GM19467 (cell line): ENCODE results near the gene BAZ2B.

ENCODE experiments used
- ATAC-seq: cut with Tn5 transposase; IDR thresholded peaks from one replicate; pipeline ENCODE4 v1.9.1; 2021; ENCODE audit warnings: mild to moderate bottlenecking, moderate library complexity; ENCODE audit not compliant: unreplicated experiment

Gene BAZ2B

DNA sequence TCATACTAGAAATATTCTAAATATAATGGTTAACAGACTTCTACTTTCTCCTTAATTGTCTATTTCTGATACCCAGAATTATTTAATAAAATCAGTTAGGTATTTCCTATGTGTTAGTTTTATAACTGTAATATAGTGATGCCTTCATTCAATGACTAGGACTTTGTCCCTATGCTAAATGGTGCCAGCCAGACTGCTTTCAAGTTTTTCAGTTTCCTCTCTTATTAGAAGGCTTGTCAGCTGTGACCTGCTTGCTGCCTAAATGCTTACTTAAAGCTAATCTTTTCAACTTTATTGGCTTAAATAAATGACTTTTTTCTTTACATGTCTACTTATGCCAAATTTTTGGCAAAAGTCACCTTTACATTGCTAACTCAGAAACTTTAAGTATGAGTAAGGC, 30.7 kb downstream of the BAZ2B start:
- ATAC-seq = no peak

DNA sequence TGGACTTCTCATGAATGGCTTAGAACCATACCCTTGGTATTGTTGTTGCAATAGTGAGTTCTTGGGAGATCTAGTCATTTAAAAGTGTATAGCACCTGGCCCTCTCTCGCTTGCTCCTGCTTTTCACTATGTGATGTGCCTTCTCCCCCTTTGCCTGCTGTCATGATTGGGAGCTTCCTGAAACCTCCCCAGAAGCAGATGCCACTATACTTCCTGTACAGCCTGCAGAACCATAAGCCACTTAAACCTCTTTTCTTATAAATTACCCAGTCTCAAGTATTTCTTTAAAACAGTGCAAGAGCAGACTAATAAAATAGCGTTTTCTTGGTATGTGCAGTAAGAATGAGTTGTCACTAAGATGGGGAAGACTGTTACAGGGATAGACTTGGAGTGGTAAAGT, 31.6 kb downstream of the BAZ2B start:
- no peak for ATAC-seq

DNA sequence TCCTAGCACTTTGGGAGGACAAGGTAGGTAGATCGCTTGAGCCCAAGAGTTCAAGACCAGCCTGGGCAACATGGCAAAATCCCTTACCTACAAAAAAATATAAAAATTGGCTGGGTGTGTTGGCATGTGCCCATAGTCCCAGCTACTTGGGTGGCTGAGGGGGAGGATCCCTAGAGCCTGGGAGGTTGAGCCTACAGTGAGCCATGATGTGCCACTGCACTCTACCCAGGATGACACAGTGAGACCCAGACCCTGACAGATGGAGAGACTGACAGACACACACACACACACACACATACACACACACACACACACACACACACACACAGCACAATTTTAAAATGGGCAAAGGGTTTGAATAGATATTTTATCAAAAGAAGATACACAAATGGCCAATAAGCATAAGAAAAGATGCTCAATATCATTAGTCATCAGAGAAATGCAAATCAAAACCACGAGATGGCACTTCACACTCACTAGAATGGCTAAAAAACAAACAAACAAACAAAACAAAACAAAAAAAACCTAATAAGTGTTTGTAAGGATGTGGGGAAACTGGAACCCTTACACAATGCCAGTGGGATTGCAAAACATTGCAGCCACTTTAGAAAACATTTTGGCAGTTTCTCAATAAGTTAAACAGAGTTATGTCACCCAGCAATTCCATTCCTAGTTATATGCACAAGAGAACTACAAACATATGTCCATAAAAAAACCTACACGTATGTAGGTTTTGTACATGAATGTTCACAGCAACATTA, 42.3 kb downstream of the BAZ2B start:
- ATAC-seq = no peak

DNA sequence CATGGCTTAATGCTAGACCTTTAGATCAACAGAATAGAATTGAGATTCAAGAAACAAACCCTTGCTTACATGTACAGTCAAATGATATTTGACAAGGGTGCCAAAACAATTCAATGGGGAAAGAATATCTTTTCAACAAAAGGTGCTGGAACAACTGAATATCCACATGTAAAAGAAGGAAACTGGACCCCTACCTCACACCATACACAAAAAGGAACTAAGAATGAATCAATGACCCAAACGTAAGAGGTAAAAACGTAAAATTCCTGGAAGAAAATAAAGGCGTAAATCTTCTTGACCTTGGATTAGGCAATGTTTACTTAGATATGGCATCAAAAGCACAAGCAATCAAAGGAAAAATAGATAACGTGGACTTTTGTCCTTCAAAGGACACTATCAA, 43.1 kb downstream of the BAZ2B start:
- ATAC-seq = no peak

DNA sequence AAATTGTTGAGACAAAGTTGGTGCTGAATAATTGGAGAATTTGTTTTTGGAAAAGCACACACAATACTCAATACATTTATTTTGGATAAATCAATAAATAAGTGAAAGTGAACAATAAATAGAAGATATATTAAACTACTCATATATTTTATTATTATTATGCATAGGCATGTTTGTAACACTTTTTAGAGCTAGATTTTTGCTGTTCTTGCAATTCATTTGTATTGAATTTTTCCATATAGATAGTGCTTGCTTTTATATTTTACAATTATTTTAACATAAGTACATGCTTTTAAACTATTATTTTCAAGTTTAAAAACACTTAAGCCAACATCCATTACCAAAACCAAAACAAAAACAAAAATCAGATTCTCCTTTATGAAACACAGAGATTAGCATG, 43.9 kb downstream of the BAZ2B start:
- ATAC-seq = no peak

DNA sequence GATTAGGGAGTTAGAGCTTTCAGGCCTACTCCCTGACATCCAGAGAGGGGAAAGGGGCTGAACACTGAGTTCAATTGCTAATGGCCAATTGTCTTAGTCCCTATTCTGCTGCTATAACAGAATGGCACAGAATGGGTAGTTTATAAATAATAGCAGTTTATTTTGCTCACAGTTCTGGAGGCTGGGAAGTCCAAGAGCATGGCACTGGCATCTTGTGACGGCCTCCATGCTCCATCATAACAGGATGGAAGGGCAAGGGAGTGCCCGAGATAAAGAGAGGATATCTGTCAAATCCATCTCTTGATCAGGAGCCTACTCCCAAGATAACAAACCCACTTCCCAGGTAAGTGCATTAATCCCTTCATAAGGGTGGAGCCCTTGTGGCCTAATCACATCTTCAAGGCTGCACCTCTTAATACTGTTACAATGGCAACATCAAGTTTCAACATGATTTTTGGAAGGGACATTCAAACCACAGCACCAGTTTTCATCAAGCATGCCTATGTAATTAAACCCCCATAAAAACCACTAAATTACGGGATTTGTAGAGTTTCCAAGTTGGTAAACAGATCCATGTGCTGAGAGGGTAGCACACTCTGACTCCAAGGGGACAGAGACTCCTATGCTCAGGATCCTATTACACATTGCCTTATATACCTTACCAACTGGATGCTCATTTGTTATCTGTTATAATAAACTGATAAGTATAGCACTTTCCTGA, 44.6 kb downstream of the BAZ2B start:
- ATAC-seq = no peak

DNA sequence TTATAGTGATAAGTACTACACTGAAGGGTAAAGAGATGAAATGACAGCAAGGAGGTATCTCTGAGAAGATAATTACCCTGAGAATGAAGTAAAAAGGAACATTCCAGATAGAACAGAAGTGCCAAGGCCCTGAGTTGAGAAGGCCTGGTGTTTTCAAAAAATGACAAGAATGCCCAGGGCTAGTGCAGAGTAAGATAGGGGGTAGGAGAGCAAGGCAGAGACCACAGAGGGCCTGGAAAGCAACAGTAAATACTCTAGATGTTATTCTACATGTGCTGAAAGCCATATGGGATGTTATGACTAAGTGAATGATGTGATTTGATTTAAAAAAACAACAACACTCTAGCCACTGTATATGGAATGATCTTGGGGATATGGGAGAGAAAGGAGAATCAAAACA, 52.3 kb downstream of the BAZ2B start:
- no peak for ATAC-seq

DNA sequence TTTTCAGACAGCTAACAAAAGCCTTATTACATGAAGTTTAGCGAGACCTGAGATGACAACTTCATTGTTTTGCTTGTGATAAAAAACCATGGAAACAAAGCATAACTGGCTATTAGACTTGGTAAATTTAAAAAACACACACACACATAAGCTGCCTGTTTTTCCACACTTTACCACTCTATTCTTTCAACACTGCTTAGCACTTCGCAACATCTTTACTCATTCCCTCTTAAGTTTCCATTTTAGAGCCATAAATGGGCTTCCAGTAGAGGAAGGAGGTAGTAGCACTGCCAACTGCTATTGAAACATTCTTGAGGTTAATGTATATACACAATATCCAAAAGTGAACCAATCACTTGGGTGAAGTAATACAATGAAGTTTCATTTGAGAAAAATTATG, 54.1 kb downstream of the BAZ2B start:
- no peak for ATAC-seq

DNA sequence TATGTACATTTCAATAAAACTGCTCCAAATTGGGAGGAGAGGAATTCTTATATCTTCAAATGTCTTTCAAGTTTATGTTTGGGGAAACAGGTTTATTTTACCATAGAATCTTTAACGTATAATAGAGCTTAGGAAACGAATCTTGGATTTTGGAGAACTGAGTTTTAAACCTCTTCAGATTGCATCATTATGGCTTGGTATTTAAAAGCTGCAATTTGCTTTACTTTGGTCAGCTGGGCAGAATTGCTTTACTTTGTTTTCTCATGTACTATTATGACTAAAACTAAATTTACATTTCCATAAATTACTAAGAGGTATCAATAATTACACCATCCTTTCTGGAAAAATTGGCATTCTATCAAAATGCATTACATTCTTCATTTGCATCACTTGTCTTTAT, 54.6 kb downstream of the BAZ2B start:
- ATAC-seq = no peak

DNA sequence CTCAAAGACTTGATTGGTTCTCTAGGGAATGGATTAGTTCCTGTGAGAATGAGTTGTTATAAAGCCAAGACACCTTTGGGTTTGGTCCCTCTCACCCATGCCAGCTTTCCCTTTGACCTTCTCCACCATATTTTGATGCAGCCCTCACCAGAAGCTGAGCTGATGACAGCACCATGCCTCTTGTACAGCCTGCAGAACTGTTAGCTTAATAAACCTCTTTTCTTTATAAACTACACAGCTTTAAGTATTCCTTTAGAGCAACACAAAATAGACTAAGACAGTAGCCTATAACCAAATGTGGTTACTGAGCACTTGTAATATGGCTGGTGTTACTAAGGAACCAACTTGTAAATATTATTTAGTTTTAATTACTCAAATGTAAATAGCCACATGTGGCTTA, 55.1 kb downstream of the BAZ2B start:
- no peak for ATAC-seq

DNA sequence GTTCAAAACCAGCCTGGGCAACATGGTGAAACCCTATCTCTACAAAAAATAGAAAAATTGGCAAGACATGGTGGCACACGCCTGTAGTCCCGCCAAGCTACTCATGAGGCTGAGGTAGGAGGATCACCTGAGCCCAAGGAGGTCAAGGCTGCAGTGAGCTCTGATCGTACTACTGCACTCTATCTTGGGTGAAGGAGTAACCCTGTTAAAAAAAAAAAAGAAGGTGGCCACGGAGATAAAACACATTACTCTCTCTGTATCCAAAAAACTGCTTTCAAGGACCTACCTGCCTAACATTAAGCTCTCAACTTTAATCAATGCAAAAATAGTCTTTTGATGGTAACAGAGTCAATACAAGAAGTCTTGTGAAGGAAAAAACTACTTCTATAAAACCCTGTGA, 57.3 kb downstream of the BAZ2B start:
- ATAC-seq = no peak

DNA sequence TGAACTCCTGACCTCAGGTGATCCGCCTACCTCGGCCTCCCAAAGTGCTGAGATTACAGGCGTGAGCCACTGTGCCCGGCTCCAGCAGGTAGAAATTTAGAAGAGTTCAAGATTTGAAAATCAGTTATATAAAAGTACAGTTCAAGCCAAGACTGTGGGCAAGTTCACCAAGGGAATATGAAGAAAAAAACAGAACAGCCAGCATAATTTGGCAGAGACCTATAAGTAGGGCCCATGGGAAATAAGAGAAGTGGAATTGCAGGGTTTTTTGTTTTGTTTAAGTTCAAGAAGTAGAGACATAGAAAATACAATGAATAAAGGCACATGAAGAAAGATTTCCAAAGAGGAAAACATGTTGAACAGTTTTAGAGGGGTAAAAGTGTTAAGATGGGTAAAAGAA, 57.9 kb downstream of the BAZ2B start:
- no peak for ATAC-seq

DNA sequence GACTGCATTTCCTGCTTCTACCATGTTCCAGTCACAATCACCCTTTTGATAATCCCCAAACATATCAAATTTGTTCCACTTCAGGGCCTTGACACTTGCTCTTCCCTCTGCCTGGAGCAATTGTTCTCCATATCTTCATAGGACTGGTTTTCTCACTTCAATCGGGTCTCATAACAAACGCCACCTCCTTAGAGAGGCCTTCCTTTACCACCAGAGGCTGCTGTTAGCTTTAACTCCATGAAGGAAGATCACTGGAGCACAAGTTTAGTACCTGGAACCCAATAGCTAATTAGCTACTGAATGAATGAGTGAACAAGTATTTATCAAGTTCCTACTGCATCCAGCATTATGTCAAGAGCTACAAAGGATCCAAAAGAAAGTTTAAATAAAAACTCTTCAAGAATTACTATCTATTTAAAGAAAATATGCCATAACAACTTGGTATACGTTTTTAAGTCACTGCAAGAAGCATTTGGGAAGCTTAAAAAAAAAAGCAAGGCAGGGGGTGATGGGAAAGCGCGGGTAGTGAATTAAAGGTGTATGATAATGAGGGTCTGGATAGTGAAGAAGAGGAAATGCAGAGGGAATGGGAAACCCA, 58.8 kb downstream of the BAZ2B start:
- no peak for ATAC-seq

DNA sequence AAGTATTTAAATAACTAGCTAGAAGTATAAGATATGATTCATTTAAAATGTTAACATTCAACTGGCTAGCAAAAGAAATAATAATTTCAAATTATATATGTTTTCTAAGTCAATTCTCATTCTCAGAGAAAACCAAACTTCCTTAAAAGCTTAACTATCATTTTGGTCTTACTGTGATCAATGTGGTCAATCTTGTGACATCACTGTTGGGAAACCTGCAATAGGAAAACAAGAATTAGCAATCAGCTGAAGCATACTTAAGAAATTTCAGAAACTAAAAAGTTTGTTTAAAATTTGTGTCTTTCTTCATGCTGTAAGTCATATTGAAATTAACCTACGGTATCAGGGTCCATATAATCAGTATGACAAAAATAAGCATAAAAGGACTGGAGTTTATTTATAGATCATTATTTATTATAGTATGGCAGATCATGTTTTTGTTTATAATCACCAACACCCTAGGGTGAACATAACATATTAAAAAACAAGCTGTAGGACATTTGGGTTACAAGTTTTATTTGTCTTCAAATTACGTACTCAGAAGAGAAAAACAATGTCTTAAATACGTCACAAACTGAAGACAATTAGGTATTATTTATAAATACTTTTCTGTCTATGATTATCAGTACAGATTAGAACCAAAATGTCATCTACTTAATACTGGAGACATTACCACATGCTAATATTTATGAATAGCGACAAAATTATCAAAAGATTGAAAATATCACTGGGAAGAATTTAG, 60.5 kb downstream of the BAZ2B start:
- no peak for ATAC-seq

DNA sequence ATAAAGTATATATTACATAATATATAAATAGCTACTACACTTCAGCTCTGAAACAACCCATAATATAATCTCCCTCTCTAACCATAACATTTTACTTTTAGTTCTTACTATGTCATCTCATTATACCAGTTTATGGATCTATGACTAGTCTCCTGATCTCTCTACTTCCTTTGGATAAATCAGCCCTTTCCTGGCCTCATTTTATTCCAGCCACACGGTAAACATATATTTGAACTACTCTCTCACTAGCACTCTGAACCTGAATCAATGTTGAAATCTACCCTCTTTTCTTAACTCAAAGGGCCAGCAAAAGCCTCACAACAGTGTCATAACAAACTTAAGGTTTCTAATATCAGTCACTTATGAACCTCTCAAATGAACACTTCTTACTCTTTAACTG, 62.6 kb downstream of the BAZ2B start:
- no peak for ATAC-seq

DNA sequence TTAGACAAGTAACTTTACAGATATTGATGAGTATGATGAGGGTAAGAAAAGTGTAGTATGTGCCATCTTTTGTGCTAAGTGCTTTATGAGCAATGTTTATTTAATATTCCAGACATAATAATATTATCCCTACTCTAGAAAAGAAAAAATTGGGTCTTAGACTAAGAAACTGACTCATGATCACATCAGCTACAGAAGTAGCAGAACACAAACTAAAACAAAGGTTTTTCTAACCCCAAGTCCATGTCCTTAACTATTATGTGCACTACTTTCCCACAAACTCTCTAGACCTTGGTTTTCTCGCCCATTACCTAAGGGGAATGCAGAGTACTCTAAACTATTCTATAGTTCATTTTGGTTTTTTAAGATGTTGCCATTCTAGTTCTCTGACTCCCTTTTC, 64.5 kb downstream of the BAZ2B start:
- no peak for ATAC-seq

DNA sequence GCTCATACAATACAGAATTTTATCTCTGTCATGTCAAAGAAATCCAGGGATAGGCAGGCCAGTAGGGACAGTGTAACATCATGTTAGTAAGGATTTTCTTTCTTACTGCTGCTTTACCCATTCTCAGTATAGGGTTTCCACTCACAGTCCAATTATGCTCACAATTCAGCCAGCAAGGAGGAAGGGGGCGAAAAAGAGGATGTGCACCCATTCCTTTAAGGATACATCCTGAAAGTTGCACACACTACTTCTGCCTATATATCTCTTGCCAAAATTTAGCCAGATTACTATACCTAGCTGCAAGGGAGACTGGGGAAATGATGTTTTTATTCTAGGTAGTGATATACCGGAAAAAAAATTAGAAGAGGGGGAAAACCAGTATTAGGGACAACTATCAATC, 66.1 kb downstream of the BAZ2B start:
- ATAC-seq = no peak

DNA sequence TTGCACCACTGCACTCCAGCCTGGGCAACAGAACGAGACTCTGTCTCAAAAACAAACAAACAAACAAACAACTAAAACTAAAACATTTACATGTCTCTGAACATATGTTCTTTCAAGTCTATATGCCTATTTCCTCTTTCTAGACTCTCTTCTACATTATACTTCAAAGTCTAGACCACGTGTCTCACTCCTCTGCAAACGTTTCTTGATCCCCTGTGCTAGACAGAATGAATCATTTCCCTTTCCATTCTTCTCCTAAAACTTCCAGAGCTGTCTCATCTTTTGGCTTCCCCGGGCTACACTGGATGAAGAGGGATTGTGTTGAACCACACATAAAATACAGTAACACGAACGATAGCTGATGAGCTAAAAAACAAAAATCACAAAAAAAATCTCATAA, 67.1 kb downstream of the BAZ2B start:
- ATAC-seq = no peak

DNA sequence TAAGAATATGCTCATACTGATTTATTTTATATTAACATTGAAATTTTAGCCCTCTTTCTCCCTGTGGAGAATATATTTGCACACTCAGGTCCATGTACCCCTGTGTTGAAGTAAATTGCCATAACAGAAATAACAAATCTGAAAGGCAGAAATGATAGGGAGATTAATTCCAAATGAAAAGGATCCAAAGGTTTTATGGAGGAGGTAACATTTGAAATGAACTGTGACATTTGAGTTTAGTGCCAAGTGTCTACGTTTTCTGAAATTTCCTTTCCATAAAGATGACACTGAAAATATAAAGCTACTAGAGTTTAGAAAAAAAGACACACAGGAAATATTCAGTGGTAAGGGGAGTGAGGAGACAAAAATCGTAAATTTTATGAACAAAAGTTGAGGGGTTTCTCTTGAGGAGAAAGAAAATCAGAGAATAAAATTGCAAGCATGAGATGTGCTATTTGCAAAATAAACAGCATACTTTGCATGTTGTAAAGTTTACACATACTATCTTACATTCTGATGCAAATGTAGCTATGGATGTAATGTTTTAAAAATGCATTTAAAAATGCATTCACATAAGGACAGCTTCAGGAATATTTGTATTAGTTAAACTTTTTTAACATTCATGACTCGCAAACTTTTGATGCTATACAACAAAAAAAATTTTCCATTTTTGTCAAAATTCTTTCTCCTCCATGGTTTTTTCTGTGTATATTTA, 69.5 kb downstream of the BAZ2B start:
- no peak for ATAC-seq

DNA sequence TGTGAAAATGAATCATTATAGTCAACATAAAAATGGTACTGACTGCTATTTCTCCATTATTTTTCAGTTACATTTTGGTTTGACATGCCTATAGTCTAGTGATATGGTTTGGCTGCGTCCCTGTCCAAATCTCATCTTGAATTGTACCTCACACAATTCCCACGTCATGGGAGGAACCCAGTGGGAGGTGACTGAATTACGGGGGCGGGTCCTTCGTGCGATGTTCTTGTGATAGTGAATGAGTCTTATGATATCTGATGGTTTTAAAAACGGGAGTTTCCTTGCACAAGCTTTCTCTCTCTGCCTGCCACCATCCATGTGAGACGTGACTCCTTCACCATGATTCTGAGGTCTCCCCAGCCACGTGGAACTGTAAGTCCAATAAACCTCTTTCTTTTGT, 70.3 kb downstream of the BAZ2B start:
- ATAC-seq = no peak

DNA sequence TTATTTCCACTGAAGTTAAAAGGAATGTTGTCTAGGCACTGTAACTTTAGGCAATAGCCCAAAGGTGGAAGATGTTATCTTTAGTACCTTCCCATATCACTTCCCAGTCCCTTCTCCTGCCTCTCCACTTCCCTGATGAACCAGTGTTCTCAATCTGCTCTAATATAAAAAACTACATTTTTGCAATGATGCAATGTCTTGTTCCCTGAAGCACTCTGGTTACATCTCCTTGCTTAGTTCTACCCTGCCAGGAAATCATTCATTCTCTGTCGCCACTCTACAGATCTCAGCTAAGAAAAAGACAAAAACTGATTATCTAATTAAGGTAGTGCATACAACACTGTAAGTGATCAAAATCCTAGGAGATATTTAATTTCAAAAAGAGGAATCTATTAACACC, 71.3 kb downstream of the BAZ2B start:
- ATAC-seq = no peak
